ENCODE results near the gene UPF2. TPM values are rescaled to one million over a fixed set of nuclear protein-coding genes. Genes with fewer than 3 reads are reported as not detected.
"Not testable (repeated sequence)": the region's sequence is repeated elsewhere in the genome, so short reads cannot be mapped to it uniquely, and the experiment has no call there.

Gene UPF2
- total RNA-seq, 1 experiment from 2014 or later = 6.7 TPM

- DNase-seq (ENCODE audit: low spot score) = no peak
Observed at GRCh38 chr10:11907914-11908313, 134.7 kb downstream of the UPF2 start.

- DNase-seq (ENCODE audit: low spot score) = no peak
Observed at GRCh38 chr10:11906714-11907113, 135.9 kb downstream of the UPF2 start.

- no peak for DNase-seq (ENCODE audit: low spot score)
Observed at GRCh38 chr10:11902646-11903045, 140.0 kb downstream of the UPF2 start.

- no peak for DNase-seq (ENCODE audit: low spot score)
Observed at GRCh38 chr10:11901833-11902475, 140.7 kb downstream of the UPF2 start.

DNA sequence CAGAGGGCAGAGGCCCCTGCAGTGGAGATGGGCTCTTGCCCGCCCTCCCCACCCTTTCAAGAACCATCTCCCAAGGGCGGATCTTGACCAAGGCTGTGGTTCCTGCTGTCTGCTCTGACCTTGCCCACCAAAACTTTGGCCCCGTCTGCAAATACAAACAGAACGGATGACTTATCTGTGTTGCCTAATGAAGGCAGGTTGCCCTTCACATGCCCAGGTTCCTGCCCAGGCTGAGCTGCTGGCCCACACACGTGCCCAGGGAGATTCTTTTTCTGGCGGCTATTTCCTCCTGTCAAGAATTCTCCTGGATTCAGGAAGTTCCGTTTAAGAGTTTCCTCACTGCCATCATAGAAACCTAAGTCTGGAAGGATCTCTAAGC, 141.2 kb downstream of the UPF2 start:
- no peak for DNase-seq (ENCODE audit: low spot score)

DNA sequence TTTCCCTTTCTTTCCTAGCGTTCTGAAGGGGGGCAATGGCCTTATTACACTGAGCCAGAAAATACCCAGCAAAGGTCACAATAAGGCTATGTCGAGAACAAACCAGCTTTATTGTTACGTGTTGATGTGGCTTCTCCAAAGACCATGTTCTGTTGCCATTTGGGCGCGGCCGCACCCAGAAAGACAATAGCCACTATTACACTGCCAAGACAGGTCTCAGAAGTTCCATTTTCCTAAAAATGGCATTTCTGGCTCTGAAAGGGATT, 141.6 kb downstream of the UPF2 start:
- DNase-seq (ENCODE audit: low spot score) = no peak

- no peak for DNase-seq (ENCODE audit: low spot score)
Observed at GRCh38 chr10:11899067-11899876, 143.3 kb downstream of the UPF2 start.

- no peak for DNase-seq (ENCODE audit: low spot score)
Observed at GRCh38 chr10:11898372-11899066, 144.1 kb downstream of the UPF2 start.

GRCh38 chr10:11898033-11898371, 144.6 kb downstream of the UPF2 start:
- DNase-seq (ENCODE audit: low spot score) = no peak

DNA sequence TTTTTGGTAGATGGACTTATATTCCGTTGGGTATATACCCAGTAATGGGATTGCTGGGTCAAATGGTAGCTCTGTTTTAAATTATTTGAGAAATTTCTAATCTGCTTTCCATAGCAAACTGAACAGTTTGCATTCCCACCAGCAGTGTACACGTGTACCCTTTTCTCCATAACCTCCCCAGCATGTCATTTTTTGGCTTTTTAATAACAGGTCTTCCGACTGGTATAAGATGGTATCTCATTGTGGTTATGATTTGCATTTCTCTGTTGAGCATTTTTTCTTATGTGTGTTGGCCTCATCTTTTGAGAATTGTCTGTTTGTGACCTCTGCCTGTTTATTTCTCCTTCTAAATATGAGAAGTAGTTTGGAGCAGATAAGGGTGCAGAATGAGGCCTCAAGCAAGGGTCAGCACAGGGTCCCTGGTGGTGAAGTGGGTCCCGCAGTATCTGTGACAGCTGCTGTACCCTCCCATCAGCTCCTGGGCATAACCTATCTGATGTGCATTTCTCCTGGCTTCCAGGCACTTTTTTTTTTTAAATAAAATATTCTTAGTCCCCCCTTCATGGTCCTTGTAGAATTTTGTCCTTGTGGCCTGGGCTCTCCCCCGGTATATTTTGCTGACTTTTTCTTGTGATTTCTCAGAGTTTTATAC, 145.9 kb downstream of the UPF2 start:
- no peak for DNase-seq (ENCODE audit: low spot score)

- no peak for DNase-seq (ENCODE audit: low spot score)
Observed at GRCh38 chr10:11895598-11895997, 147.0 kb downstream of the UPF2 start.

- DNase-seq (ENCODE audit: low spot score) = no peak
Observed at GRCh38 chr10:11895108-11895466, 147.5 kb downstream of the UPF2 start.

DNA sequence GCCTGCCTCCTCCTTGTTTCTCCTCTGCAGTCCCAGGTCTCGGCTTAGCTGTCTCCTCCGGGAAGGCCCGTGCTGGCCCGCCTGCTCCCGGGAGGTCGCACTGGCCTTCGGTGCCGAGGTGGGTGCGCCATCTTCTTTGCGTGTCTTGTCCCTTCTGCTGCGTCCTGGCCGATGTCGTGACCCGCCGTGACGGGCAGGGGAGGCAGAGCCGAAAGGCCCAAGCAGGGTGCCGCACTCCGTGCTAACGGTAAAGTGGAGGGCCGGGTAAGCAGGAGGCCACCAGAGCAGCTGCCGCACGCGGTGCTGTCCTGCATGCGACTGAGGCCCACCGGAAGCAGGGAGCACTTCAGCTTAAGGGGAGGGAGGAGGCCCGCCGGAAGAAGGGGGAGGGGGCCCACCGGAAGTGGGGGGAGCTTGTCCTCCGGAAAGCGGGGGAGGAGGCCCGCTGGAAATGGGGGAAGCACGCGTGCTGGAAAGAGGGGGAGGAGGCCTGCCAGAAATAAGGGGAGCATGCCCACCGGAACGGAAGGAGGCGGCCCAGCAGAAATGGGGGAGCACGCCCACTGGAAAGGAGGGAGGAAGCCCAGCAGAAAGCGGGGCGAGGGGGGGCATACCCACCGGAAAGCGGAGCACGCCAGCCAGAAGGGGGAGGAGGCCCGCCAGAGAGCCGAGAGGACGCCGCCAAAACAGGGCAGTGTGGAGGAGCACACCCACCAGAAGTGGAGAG, 148.1 kb downstream of the UPF2 start:
- no peak for DNase-seq (ENCODE audit: low spot score)

DNA sequence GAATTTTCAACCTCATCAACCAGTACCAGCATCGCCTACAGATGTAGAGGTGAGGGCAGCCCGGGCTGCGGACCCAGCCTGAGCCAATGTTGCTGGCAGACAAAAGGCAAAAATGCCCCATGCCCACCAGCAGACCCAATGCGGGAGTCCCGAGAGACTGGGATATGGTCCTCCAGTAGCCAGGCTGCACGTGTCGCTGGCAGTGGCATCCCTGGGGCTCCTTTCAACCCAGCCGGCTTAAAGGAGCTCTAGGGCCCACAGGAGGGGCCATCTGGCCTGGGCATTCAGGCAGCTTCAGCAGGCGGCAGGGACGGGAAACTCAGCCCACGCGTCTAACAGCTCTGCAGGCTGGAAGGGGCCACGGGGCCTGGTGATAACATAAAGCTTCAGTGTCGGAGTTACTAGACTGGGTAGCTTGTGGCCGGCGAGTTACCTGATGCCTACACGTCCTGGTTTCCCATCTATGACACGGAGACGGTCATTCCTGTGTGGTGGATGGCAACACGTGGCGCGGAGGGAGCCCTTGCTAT, 148.8 kb downstream of the UPF2 start:
- no peak for DNase-seq (ENCODE audit: low spot score)

GRCh38 chr10:11891776-11892486, 150.7 kb downstream of the UPF2 start:
- no peak for DNase-seq (ENCODE audit: low spot score)

DNA sequence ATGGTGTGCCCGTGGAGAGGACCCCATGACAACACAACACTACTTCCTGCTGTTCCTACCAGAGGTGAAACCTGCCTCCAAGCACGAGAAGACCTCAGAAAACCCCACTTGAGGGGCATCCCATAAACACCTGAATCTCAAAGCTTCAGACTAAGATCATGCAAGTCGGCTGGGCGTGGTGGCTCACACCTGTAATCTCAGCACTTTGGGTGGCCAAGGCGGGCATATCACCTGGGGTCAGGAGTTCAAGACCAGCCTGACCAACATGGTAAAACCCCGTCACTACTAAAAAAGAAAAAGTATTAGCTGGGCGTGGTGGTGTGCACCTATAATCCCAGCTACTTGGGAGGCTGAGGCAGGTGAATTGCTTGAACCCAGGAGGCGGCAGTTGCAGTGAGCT, 153.3 kb downstream of the UPF2 start:
- DNase-seq (ENCODE audit: low spot score) = not testable (repeated sequence)

- no peak for DNase-seq (ENCODE audit: low spot score)
Observed at GRCh38 chr10:11887381-11888227, 155.0 kb downstream of the UPF2 start.

DNA sequence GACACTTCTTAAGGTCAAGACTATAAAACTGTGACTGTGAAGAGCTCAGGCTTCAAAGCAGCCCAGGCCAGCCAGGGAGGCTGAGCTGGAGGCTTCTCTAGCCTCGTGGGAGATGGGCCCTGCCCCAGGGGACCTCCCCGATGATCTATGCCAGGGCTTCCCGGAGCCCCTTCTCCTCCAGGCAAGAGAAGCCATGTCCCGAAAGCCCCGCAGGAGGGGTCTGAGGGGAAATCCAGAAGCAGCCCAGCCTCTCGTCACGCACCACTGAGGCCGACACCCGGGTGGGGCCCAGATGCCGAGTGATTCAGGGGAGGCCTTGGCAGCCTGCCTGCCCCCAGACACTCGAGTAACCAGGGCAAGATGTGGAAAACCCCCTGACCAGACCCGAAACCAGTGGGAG, 155.8 kb downstream of the UPF2 start:
- DNase-seq (ENCODE audit: low spot score) = no peak

DNA sequence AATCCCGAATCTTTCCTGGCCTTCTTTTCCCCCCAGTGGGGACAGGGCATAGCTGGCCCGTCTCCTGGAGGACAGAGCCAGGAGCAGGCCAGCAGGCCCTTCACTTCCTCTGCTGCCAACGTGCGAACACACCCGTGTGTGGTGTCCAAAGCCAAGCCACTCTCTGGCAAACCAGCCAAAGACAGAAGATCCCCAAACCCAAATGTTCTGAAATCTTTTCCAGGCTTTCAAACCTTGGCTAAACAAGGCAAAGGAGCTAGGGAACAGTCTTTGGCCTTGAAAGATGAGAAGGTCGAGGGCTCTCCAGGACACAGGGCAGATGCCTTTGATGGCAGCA, 156.5 kb downstream of the UPF2 start:
- no peak for DNase-seq (ENCODE audit: low spot score)

DNA sequence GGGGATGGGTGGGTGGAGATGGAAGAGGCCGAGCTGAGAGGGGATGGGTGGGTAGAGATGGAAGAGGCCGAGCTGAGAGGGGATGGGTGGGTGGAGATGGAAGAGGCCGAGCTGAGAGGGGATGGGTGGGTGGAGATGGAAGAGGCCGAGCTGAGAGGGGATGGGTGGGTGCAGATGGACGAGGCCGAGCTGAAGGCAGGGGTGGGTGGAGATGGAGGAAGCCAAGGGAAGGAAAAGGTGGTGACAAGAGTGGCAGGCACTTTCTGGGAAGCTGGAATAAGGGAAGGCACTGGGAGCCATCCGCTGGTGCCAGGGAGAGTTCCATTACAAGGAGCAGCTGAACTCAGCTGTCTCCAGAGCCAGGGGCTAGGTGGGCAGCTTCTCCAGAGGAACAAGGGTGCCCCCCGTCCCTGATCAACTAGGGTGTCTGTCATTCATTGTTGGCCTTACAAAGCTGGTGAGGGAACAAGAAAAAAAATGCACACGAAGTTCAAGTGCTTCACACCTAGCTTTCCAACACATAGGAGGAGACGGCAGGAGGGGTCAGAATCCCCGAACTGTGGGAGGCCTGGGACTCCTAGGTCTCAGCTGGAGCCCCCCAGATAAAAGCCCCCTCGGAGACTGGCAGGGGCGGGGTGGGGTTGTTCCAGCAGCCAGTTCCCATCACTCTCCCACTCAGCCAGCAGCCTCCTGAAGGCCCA, 157.0 kb downstream of the UPF2 start:
- no peak for DNase-seq (ENCODE audit: low spot score)

Data from H4 (cell line).